Adrenal gland (tissue), 12 donors: ENCODE measurements around the gene SDF4. TPM values are rescaled to one million over a fixed set of nuclear protein-coding genes. Genes with fewer than 3 reads are reported as not detected.

ENCODE experiments used
- DNase-seq, 7 donors: peaks; one replicate each; pipeline ENCODE4 v3.0.0-alpha.2; 2019 to 2020
- H3K27ac ChIP-seq, 5 donors: fragments of 200-600 bp; sonication (generic) in 4 of 5; 1 replicate in 3 of 5; 2 replicates in 2 of 5; pipeline versions ENCODE4 v1.5.1 to v1.8.0; 2016 to 2020; ENCODE audit warnings: mild to moderate bottlenecking in 1 of 5
- H3K27me3 ChIP-seq: fragments of 200-600 bp; 2 replicates; pipeline ENCODE4 v1.8.0; 2021
- H3K36me3 ChIP-seq, 2 donors: fragments of 200-600 bp; replicated peaks in 1 of 2; 1 replicate in 1 of 2; 2 replicates in 1 of 2; pipeline versions ENCODE4 v1.5.1 to v1.8.0; 2018 to 2022
- H3K4me1 ChIP-seq, 2 donors: fragments of 200-600 bp; replicated peaks in 1 of 2; 1 replicate in 1 of 2; 2 replicates in 1 of 2; pipeline versions ENCODE4 v1.5.1 to v1.8.0; 2018 to 2021
- H3K4me3 ChIP-seq, 4 donors: fragments of 200-600 bp; sonication (generic) in 3 of 4; one replicate each; pipeline ENCODE4 v1.5.1; 2016 to 2018
- H3K9me3 ChIP-seq, 3 donors: fragments of 200-600 bp; sonication (generic) in 1 of 3; replicated peaks in 1 of 3; 1 replicate in 2 of 3; 2 replicates in 1 of 3; pipeline versions ENCODE4 v1.5.1 to v1.8.0; 2016 to 2021
- CTCF ChIP-seq, 6 experiments: fragments of 450-650 bp in 4 of 6; fragments of 200-600 bp in 2 of 6; sonication (generic) in 1 of 6; IDR thresholded peaks; 1 replicate in 5 of 6; 2 replicates in 1 of 6; pipeline versions ENCODE4 v1.5.1 to v1.8.0; 2016 to 2021; ENCODE audit warnings: antibody characterized with exemption in 6 of 6, mild to moderate bottlenecking in 2 of 6, moderate library complexity in 1 of 6
- POLR2A ChIP-seq, 2 donors: fragments of 450-650 bp; IDR thresholded peaks; one replicate each; pipeline ENCODE4 v1.6.1; 2017; ENCODE audit warnings: antibody characterized with exemption in 2 of 2, mild to moderate bottlenecking in 2 of 2, moderate library complexity in 1 of 2
- WGBS, 4 donors: extraction: QIAGEN DNeasy Blood & Tissue Kit in 2 of 4; methylation state at CpG; one replicate each; pipeline versions ENCODE4 v1.1.5 to v1.1.7; 2013 to 2017; 5-methylcytosine and 5-hydroxymethylcytosine counted together
- intact Hi-C, 2 donors: fragments of 100-400 bp; cut with DNase I; formaldehyde crosslinking; loops; one replicate each; pipeline versions ENCODE4 v1.14.1 to v1.15.0; 2022 to 2023
- polyA plus RNA-seq, 3 donors: library from polyadenylated mRNA; stranded (reverse); fragments of 200-250 nt in 2 of 3; fragments of 350-450 nt in 1 of 3; fragmentation: Illumina TruSeq in 1 of 3; extraction: RNeasy Lipid Tissue Mini Kit (QIAGEN cat#74804) in 1 of 3; gene quantifications; one replicate each; pipeline ENCODE4 v1.2.3, GENCODE V29; 2013 to 2014
- total RNA-seq, 9 donors: library from RNA; depleted of rRNA in 4 of 9; stranded (reverse); fragments of >200 nt in 4 of 9; fragments of 120-200 nt in 1 of 9; fragmentation: NEBNext Ultra II Directional in 1 of 9; extraction: Animal tissue kit (Norgen Biotek cat#: 25700) in 1 of 9; gene quantifications; one replicate each; pipeline versions ENCODE4 v1.1.0 to v1.2.4, GENCODE V29; 2013 to 2023
- donor health status: healthy with polysubstance abuse.
- donor health status: Bipolar disorder and iron deficiency.
- donor health status: DM: yes; HTN: yes; CAD: no.
- donor health status: DM: no; HTN: no; CAD: no.
- donor health status: DM: no; HTN: no; CAD: no.
- donor health status: DM: yes; HTN: yes; CAD: no.

SDF4 gene
- total and polyA plus RNA-seq, 12 donors = 49.4 to 221 (median 142) TPM

GRCh38 chr1:1179983-1180861, 51.6 kb downstream of the SDF4 start:
- peak in 1 of 7 donors; percentile 4 for DNase-seq
- H3K27ac ChIP-seq = no peak overlapping the region
- H3K27me3 ChIP-seq = peaks cover 36% of the 10 kb centered on the region
- 71 to 98% (median 72%) methylated on average over 9 to 51 of the region's 51 CpGs for WGBS, 4 donors
- TF ChIP-seq CTCF (IDR thresholded peaks at IDR 0.05) (no peak), POLR2A (IDR thresholded peaks at IDR 0.05) (no peak)
- no peaks in the 10 kb centered on the region for H3K9me3 ChIP-seq
- H3K4me3 ChIP-seq = no peak overlapping the region
- H3K4me1 ChIP-seq = no peaks in the 10 kb centered on the region
- no peaks in the 10 kb centered on the region for H3K36me3 ChIP-seq
- intact Hi-C loops = no loop called here

- 71 to 81% (median 73%) methylated on average over 4 to 25 of the region's 25 CpGs; no CpG with 5 or more reads in 1 of the 4 donors for WGBS, 4 donors
- Histone ChIP-seq H3K36me3 (no peaks in the 10 kb centered on the region), H3K4me1 (no peaks in the 10 kb centered on the region), H3K4me3 (no peak overlapping the region), H3K27ac (no peak overlapping the region), H3K27me3 (peaks cover 36% of the 10 kb centered on the region), H3K9me3 (no peaks in the 10 kb centered on the region)
- DNase-seq = peak in 1 of 7 donors; percentile 3
- intact Hi-C loops = no loop called here
- TF ChIP-seq CTCF (IDR thresholded peaks at IDR 0.05) (no peak), POLR2A (IDR thresholded peaks at IDR 0.05) (no peak)
Measured at GRCh38 chr1:1179346-1179982, 52.3 kb downstream of the SDF4 start.

GRCh38 chr1:1178794-1179331, 52.9 kb downstream of the SDF4 start:
- Histone ChIP-seq H3K4me1 (no peaks in the 10 kb centered on the region), H3K9me3 (no peaks in the 10 kb centered on the region), H3K36me3 (no peaks in the 10 kb centered on the region), H3K27ac (no peak overlapping the region), H3K4me3 (no peak overlapping the region), H3K27me3 (peaks cover 40% of the 10 kb centered on the region)
- no peak for TF ChIP-seq CTCF (IDR thresholded peaks at IDR 0.05)
- no peak for TF ChIP-seq POLR2A (IDR thresholded peaks at IDR 0.05)
- intact Hi-C loops = no loop called here
- 81 to 85% (median 83%) methylated on average over 4 to 32 of the region's 32 CpGs; no CpG with 5 or more reads in 1 of the 4 donors for WGBS, 4 donors
- peak in 1 of 7 donors; percentile 4 for DNase-seq
